K562 treated with DMSO at 1 percent for 12 hours (cell line): ENCODE results near the gene TGFB1. TPM values are rescaled to one million over a fixed set of nuclear protein-coding genes. Genes with fewer than 3 reads are reported as not detected.

Source experiments
- total RNA-seq: library from RNA; unstranded; fragments of 300-600 nt; gene quantifications from 2 replicates; pipeline ENCODE4 v1.2.3, GENCODE V29; 2022; ENCODE audit not compliant: insufficient read depth

TGFB1 gene
- 110 and 167 TPM in 2 replicates for total RNA-seq

DNA sequence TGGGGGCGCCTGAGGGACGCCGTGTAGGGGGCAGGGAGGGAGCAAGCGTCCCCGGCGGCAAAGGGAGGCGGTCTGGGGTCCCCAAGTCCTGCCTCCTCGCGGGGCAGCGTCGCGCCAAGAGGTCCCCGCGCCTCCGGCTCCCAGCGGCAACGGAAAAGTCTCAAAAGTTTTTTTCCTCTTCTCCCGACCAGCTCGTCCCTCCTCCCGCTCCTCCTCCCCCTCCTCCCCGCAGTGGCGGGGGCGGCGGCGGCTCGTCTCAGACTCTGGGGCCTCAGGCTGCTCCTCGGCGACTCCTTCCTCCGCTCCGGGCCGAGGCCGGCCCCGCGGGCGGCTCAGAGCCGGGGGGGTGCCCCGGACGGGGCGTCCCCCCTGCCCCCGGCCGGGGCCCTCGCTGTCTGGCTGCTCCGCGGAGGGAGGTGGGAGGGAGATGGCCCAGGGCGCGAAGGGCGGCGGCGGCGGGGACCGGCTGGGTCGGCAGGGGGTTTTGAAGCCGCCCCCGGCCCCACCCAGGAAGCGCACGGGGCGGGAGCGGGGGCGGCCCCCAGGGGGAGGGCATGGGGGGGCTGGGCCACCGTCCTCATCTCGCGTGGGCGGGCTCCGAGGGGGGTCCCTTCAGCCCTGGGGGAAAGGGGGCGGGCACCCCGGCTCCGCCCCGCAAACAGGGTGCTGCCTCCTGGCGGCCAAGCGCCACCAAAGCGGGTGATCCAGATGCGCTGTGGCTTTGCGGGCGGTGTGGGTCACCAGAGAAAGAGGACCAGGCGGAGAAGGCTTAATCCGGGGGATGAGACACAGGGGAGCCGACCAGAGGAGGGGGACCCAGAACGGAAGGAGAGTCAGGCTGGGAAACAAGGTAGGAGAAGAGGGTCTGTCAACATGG lies at the start of gene TGFB1:
Gene TGFB1, minus strand, starts transcription at position 457 of the 877 bp plus-strand sequence. CDS start 878 bp downstream, outside the sequence.

DNA sequence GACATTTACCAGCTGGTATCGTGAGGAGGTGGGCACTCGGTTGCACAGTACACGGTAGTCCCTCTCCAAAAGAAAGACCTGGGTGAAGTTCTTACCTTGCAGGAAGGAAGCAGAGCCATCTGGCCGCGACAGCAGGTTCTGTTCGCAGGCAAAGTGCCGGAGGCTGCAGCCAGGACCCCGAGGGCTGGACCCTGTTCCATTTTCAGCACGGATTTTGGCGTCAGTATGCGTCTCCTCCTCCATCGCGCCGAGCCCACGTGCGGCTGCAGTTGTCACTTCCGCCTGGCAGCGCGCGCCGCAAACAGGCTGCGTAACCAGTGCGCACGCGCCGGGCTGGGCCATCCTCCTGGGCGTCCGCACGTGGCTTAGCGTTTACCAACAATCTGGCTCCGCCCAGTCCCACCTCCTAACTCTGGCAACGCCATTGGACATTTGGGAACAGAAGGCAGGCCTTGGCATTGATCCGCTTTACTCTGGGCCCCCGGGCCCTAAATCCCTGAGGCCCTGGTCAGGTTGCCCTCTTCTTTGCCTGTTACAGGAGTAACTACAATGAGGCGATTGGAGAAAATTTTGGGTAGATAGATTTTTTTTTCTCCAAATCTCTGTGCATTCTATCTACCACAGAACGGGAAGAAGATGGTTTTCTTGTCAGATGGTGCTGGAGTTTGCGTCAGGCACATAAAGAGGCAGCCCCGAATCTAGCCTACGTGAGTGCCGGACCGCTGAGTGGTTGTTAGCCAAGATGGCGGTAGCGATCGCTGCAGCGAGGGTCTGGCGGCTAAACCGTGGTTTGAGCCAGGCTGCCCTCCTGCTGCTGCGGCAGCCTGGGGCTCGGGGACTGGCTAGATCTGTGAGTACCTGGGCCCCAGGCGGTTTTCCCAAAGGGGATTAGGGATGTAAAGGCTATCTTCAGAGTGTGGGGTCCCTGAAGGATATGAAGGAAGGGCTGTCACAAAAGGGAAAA lies 43.6 kb upstream of the TGFB1 start, which contains the start of the genes BCKDHA and EXOSC5:
Gene BCKDHA, plus strand, starts transcription at position 733 of the 964 bp plus-strand sequence. Its CDS starts 10 bp downstream, at position 743.
Gene EXOSC5, minus strand, starts transcription at position 274 of the 964 bp plus-strand sequence. Its CDS starts 31 bp downstream, at position 243.

DNA sequence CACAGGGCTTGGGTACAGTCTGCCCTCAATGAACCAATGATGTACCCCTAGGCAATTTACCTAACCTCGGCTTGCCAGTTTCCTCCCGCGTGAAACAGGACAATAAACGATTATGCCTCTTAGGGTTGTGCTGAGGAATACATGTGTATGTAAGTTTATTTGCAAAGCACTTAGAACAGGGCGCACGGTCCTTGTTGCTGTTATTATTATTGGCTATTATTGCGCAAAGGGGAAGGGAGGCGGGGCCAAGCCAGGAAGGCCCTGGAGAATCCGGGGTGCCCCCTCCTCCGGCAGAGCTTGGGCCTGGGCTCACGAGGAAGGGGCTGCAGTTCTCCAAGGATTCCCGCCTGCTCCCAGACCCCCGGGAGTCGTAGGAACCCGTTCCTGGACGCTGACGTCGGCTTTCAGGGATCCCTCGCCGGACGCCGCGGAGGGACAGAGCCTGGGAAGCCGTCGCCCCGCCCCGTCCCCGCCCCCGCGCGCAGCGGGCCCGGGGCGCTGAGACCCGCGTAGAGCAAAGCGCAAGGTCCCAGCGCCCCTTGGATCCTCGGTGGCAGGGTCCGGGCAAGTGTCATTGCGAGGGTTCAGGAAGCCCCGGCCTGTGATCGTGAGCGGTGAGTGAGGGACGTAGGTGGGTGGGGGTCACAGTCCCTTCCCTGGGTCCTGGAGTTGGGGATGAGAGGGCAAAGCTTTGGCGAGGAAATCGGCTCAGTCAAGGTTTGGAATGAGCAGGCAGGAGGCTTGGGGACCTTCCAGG lies 22.7 kb upstream of the TGFB1 start, which contains the start of gene TMEM91:
Gene TMEM91, plus strand, starts transcription at position 293 of the 757 bp plus-strand sequence. CDS start 1,777 bp downstream, outside the sequence.

DNA sequence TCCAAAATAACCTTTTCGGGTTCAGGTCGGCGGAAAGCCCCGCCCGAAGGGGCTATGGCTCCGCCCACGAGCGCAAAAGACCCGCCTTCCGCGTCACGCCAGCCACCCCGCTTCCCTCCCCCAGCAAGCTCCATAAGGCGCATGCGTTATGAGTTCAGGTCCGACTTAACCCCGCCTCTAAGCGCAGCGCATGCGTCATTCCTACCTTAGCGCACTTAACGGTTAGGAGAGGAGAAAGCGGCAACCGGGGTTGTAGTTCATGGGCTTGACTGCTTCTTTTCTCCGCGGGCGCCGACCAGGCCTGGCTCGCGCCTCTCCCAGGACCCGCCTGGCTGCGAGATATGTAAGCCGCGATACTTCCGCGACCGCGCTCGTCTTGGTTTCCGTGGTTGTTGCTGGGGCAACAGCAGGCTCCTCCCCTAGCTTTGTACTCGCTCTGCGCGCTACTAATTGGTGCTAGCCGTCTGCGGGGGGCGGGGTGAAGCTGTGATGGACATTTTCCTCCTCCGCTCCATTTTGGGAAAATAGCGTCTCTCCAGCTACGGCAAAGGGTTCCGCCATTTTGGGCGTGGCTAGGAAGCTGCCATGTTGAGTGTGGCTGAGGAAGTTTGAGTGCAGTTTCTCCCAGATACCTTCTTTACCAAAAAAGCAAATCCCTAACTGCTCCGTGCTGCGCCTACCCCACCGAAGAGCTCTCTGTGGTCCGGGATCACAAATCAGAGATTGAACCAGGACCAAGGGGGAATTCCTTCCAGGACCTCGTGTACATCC lies 10.2 kb upstream of the TGFB1 start, which contains the start of gene B9D2:
Gene B9D2, minus strand, starts transcription at position 397 of the 771 bp plus-strand sequence. CDS start 630 bp downstream, outside the sequence.

DNA sequence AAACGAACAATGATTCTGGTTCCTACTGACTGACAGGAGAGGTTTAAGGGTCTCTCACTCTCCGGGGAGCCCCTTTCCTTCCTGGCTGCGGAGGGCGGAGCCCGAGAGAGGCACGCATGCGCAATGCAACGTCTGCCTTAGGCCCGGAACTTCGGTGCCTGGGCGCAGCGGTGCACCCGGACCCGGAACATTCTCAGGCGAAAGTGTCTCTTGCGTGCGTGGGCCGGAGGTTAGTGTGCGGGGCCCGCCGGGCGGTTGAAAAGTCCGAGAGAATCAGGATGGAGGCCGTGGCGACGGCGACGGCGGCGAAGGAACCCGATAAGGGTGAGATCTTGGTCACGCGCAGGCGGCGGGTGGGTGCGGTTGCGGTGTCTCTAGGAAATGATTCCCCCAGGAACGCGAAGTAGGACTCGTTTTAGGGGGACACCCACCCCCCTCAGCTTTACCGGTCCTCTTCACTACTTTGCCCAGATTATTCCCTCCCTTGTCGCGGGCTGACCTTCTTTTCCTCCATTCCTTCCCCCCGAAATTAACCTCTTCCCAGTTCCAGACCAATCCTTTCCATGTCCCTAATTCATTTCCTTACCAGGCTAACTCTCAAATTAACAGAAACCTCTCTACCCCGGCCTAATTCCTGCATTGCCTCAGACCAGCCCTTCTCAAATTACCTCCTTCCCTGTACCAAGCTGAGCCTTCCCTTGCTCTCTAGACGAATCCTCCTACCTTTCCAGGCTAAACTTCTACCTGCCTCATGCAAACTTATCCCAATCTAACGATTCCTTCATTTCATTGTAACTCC lies 43.5 kb downstream of the TGFB1 start, which contains the start of gene CCDC97:
Gene CCDC97, plus strand, starts transcription at position 140 of the 799 bp plus-strand sequence. Its CDS starts 139 bp downstream, at position 279.

Other genes starting within 250 kb of the TGFB1 start
- 1.9 TPM in 1 of 2 replicates, not detected in the other for gene CYP2F1, start 239.5 kb downstream of the TGFB1 start, total RNA-seq
- 0.48 and 4.7 TPM in 2 replicates for gene CYP2S1, start 160.7 kb downstream of the TGFB1 start, total RNA-seq
- gene AXL, start 134.7 kb downstream of the TGFB1 start, total RNA-seq, result 0.36 and 0.54 TPM in 2 replicates
- gene HNRNPUL1, start 89.5 kb downstream of the TGFB1 start, total RNA-seq, result 66.0 and 143 TPM in 2 replicates
- 16.6 and 31.0 TPM in 2 replicates for gene CCDC97, start 43.8 kb downstream of the TGFB1 start, total RNA-seq
- gene B9D2, start 10.2 kb upstream of the TGFB1 start, total RNA-seq, result 6.0 and 11.1 TPM in 2 replicates
- gene TMEM91, start 22.6 kb upstream of the TGFB1 start, total RNA-seq, result 3.5 and 8.5 TPM in 2 replicates
- gene EXOSC5, start 43.4 kb upstream of the TGFB1 start, total RNA-seq, result 24.0 and 41.4 TPM in 2 replicates
- gene BCKDHA, start 43.9 kb upstream of the TGFB1 start, total RNA-seq, result 49.9 and 53.6 TPM in 2 replicates
- gene B3GNT8, start 73.5 kb upstream of the TGFB1 start, total RNA-seq, result 7.2 and 7.6 TPM in 2 replicates
- 56.0 and 67.7 TPM in 2 replicates for gene DMAC2, start 86.0 kb upstream of the TGFB1 start, total RNA-seq
- not detected in 2 replicates for gene ERICH4, start 89.2 kb upstream of the TGFB1 start, total RNA-seq
- gene CEACAM21, start 222.2 kb upstream of the TGFB1 start, total RNA-seq, result 1.4 and 1.6 TPM in 2 replicates